ENCODE measurements around the gene PCBP3. TPM values are rescaled to one million over a fixed set of nuclear protein-coding genes. Genes with fewer than 3 reads are reported as not detected.

PCBP3 gene
- total RNA-seq, 2 experiments from 2014 or later: 1.9 to 2.2 TPM

DNA sequence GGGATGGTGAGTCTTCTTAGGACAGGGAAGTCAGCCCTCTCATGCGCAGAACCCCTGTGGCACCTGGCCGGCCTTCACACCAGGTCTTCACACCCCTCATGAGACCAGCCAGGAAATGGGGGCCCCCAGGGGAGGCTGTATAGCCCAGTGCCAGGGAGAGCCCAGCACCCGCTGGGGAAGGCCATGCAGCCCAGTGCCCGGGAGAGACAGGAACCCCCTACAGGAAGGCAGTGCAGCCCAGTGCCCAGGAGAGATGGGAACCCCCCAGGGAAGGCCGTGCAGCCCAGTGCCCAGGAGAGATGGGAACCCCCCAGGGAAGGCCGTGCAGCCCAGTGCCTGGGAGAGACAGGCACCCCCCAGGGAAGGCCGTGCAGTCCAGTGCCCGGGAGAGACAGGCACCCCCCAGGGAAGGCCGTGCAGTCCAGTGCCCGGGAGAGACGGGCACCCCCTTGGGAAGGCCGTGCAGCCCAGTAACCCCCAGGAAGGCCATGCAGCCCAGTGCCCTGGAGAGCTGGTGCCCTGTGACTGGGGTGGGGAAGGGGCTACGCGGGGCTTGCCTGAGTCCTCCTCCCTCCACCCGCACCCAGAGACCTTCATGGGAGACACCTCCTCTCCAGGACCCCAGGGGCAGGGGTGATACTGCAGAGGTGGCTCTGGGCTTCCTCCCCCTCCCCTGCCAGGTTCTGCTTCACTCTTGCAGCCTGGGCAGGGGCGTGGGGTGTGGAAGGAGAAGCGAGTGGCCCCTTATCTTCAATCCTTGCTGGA, 227.5 kb downstream of the PCBP3 start:
- POLR2A ChIA-PET: interaction anchor here (1.3 kb wide), 1 partner anchor 9 kb away, joined by 3 read pairs; no protein-coding TSS in a partner anchor

DNA sequence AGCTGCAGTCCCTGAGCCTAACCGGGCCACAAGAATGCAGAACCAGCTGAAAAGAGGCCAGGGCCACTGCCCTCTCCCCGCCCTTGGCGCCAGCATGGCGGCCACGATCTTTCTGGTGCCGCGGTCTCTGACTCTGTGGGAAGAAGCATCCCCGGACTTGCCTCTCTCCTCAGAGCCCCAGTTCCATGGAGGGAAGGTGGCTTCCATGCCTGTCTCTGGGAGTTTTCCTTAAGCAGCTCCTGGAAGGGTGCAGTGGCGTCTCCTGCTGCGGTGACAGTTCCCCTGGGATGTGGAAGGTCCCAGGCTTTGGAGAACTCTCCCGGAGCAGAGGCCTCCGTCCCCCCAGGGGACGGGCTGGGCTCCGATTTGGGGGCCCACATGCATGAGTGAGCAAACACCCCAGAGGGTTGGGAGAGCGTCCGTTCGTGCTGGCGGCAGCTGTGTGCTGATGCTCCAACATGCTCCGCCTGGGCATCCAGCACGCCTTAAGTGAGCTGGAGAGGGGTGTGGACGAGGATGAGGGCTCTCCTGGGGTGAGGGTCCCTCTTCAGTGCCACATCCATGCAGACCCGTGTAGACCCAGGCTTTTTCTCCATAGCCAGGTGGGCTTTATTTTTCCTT, 228.2 kb downstream of the PCBP3 start:
- DNase-seq (no peak), ATAC-seq (no peak)
- intact Hi-C loops (cut with micrococcal nuclease): no loop called here
- ChIA-PET POLR2A (interaction anchor here (1.3 kb wide), 1 partner anchor 9 kb away, joined by 3 read pairs; no protein-coding TSS in a partner anchor), CTCF (interaction anchor here (1.1 kb wide), 1 partner anchor 9 kb away, joined by 3 read pairs; no protein-coding TSS in a partner anchor)
- Mint-ChIP-seq H3K36me3 (ENCODE audit: low read depth) (no peaks in the 10 kb centered on the region), H3K9me3 (no peaks in the 10 kb centered on the region), H3K27me3 (no peaks in the 10 kb centered on the region), H3K4me3 (no peak overlapping the region), H3K4me1 (ENCODE audit: low read depth) (peaks cover 2% of the 10 kb centered on the region), H3K27ac (no peak overlapping the region)
- TF ChIP-seq, protein P1, sequence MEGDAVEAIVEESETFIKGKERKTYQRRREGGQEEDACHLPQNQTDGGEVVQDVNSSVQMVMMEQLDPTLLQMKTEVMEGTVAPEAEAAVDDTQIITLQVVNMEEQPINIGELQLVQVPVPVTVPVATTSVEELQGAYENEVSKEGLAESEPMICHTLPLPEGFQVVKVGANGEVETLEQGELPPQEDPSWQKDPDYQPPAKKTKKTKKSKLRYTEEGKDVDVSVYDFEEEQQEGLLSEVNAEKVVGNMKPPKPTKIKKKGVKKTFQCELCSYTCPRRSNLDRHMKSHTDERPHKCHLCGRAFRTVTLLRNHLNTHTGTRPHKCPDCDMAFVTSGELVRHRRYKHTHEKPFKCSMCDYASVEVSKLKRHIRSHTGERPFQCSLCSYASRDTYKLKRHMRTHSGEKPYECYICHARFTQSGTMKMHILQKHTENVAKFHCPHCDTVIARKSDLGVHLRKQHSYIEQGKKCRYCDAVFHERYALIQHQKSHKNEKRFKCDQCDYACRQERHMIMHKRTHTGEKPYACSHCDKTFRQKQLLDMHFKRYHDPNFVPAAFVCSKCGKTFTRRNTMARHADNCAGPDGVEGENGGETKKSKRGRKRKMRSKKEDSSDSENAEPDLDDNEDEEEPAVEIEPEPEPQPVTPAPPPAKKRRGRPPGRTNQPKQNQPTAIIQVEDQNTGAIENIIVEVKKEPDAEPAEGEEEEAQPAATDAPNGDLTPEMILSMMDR (IDR thresholded peaks at IDR 0.05): no peak

More for the DNA sequence above, 227.5 kb downstream of the PCBP3 start:
- intact Hi-C loops (cut with micrococcal nuclease): no loop called here
- ATAC-seq (no peak), DNase-seq (no peak)
- CTCF ChIA-PET: no interaction called here
- TF ChIP-seq, protein P1 (IDR thresholded peaks at IDR 0.05): no peak
- Mint-ChIP-seq H3K27me3 (no peaks in the 10 kb centered on the region), H3K4me1 (ENCODE audit: low read depth) (peaks cover 2% of the 10 kb centered on the region), H3K9me3 (no peaks in the 10 kb centered on the region), H3K36me3 (ENCODE audit: low read depth) (no peaks in the 10 kb centered on the region), H3K4me3 (no peak overlapping the region), H3K27ac (no peak overlapping the region)

DNA sequence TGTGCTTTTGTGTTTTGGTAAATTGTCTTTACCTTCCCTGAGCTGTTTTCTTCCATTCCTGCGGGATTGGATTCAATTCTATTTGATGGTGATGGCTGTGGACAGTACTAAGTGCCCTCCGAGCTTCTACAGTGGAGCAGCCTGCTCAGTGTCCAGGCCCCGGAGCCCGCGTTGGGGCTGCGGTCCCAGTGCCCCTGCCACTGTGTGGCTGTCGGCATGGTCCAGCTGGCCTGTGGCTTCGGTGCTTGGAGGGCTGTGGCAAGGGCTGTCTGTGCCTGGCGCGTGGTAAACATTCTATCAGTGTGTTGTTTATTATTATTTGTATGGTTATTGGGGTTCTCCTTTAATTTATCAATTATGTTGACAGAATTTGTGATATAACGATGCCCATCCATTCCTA, 228.9 kb downstream of the PCBP3 start:
- H3K27me3 Mint-ChIP-seq: no peaks in the 10 kb centered on the region
- CTCF ChIA-PET: interaction anchor here (1.1 kb wide), 1 partner anchor 9 kb away, joined by 3 read pairs; no protein-coding TSS in a partner anchor
- H3K4me3 Mint-ChIP-seq: no peak overlapping the region
- H3K9me3 Mint-ChIP-seq: no peaks in the 10 kb centered on the region
- H3K36me3 Mint-ChIP-seq (ENCODE audit: low read depth): no peaks in the 10 kb centered on the region
- H3K27ac Mint-ChIP-seq: no peak overlapping the region
- ATAC-seq: no peak
- POLR2A ChIA-PET: no interaction called here
- TF ChIP-seq, protein P1 (IDR thresholded peaks at IDR 0.05): no peak
- H3K4me1 Mint-ChIP-seq (ENCODE audit: low read depth): peaks cover 2% of the 10 kb centered on the region
- no peak for DNase-seq
- intact Hi-C loops (cut with micrococcal nuclease): no loop called here

DNA sequence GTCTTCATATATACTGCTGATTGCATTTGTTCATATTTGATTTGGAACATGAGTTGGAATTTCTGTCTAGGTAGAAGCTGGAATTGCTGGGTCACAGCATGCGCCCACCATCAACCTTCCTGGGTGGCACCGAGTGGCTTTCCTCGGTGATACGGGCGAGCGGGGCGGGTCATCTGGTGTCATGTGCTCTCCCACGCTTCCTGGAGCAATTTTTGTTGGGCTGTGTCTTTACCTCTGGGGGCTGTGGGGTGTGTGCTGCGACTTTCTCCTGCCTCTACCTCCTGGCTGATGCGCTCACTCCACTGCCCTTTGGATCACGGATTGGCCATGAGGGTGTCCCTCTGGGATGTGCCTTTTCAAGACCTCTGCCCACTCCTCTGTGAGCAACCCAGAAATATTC, 229.4 kb downstream of the PCBP3 start:
- Mint-ChIP-seq H3K9me3 (no peaks in the 10 kb centered on the region), H3K4me1 (ENCODE audit: low read depth) (peaks cover 2% of the 10 kb centered on the region), H3K36me3 (ENCODE audit: low read depth) (no peaks in the 10 kb centered on the region), H3K4me3 (no peak overlapping the region), H3K27ac (no peak overlapping the region), H3K27me3 (no peaks in the 10 kb centered on the region)
- ChIA-PET POLR2A (no interaction called here), CTCF (interaction anchor here (1.1 kb wide), 1 partner anchor 8 kb away, joined by 3 read pairs; no protein-coding TSS in a partner anchor)
- intact Hi-C loops (cut with micrococcal nuclease): no loop called here
- DNase-seq (no peak), ATAC-seq (no peak)
- TF ChIP-seq, protein P1 (IDR thresholded peaks at IDR 0.05): no peak

DNA sequence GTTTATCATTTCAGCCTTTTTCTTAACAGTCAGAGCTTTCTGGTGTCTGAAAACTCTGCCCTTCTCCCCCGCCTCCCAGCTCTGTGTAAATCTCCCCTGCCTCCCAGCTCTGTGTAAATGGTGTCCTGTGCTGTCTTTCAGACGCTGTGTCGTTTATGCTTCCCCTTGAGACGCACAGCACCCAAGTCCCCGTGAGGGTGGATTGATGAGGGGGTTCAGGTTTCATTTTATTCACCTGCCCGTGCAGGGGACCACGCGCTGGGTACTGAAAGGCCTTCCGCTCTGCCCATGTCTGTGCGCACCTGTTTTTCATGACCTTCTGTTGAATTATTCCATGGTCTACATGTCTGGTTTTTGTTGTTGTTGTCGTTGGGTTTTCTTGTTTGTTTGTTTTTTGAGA, 229.9 kb downstream of the PCBP3 start:
- H3K27ac Mint-ChIP-seq: no peak overlapping the region
- intact Hi-C loops (cut with micrococcal nuclease): no loop called here

More for the DNA sequence above, 229.9 kb downstream of the PCBP3 start:
- no peak for DNase-seq
- TF ChIP-seq, protein P1 (IDR thresholded peaks at IDR 0.05): no peak
- Mint-ChIP-seq H3K9me3 (no peaks in the 10 kb centered on the region), H3K27me3 (peaks cover 2% of the 10 kb centered on the region), H3K36me3 (ENCODE audit: low read depth) (no peaks in the 10 kb centered on the region), H3K4me3 (no peak overlapping the region), H3K4me1 (ENCODE audit: low read depth) (peaks cover 2% of the 10 kb centered on the region)
- CTCF ChIA-PET: no interaction called here
- no peak for ATAC-seq
- POLR2A ChIA-PET: no interaction called here
